ENCODE data around the gene UBTF.

Gene UBTF

DNA sequence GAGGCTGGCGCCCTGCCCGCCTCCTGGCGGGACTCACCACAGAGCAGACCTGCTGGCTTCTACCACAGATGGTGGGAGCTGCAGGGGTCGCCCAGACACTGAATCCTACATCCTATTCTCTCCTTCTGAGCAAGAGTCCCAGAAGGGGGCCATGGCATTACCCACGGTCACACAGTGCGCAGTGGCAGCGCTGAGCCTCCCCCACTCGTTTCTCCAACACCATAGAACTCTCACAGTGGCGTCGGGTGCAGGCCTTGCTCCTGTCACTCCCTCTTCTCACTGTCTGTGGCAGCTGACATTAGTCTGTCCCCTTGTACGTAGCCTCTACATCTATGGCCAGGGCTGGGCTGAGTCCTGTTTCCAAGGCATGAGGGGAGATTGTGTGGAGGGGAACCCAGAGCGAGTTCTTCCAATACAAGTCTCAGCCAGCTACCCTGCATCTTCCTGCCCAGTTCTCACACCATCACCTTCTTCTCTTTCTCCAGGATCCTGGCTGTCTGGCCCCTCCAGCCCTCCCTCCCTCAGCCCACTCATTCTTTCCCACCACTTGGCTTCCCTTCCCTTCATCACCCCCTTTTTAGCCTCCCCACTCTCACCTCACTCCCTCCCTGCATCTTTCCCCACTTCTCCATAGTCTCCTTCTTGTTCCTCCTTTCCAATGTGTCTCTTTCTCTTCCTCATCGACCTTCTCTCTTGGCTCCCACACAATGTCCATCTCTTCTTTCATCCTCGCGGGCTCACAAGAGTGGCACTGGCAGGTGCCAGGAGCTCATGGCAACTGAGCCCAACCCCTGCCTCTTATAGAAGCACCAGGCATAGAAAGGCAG lies 5.9 kb downstream of the UBTF start:
- no peak for DNase-seq

DNA sequence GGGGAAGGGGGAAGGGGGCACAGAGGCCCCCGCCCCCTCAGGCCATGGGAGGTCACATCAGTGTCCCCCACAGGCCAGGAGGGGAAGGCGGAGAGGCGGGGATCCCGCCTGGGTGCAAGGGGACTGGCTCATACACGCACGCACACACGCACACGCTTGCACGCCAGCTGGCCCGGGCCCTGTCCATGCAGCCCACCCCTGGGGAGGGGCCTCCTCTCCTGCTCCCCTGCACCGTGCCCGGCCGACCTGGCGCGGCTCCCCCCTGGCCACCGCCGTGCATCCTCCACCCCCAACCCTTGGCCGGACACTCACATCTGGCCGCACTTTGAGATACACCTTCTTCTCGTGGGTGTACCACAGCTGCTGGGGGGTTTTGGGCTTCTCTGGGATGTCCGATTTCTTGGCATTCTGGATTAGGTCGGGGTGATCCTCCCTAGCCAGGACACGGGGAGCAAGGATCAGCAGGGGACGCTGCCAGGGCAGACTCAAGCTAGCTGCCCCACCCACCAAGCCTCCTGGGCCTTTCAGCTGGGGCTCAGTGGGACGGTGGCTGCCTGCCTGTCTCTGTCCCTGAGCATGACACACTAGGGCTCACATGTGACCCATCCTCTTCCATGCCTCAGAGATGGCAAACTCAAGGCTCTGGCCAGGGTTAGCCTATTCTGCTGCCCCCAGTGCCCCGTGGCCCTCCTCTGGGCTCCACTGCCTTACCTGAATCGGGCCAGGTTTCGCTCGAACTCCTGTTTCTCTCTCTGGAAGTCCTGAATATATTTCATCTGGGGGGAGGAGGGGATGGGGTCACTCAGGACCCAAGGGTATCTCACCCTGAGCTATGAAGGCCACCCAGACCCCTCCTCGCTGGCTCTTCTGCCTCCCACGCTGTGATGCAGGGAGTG lies 6.7 kb downstream of the UBTF start:
- DNase-seq = no peak

GRCh38 chr17:44211281-44212265 lies 7.9 kb downstream of the UBTF start:
- no peak for DNase-seq

- peak; percentile 84 for DNase-seq
Observed at GRCh38 chr17:44210342-44211192, 8.9 kb downstream of the UBTF start.

DNA sequence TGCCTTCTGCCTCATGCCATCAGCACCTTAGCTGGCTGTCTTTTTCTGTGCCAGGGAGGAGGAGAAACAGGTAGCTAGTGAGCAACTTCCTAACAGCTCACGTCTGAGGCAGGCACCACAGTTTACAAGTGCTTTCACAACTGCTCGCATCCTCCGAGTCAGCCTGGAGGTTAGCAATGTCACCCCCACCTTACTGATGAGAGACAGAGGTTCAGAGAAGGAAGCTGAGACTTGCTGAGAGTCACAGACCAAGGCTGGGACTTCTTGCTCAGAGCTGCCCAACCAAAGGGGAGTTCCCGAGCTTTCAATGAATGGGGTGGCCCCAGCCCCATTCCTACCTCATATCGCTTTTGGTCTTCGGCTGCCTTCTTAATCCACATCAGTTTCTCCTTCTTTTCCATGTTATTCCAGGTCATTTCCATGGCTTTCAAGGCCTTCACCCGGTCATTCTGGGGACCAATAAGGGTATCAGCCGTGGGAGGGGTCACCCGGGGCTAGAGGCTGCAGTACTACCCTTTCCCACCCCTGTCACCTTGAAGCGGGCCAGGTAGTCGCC lies 9.6 kb downstream of the UBTF start:
- DNase-seq = no peak

DNA sequence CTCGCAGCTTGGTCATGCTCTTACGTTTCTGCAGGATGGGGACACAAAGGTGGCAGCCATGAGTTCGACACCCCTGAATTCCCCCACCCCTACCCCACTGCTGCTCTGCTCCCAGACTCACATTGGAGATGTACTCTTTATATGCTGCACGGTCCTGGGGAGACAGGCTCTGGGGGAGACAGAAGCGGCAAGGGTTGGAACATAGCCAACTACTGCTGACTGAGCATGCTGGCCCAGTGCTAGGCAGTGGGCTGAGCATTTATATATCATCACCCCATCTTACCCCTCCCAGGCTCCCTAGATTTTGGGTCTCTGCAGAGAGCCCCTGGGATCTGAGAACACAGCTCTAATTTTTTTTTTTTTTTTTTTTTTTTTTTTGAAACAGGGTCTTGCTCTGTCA lies 11.7 kb downstream of the UBTF start:
- no peak for DNase-seq

DNA sequence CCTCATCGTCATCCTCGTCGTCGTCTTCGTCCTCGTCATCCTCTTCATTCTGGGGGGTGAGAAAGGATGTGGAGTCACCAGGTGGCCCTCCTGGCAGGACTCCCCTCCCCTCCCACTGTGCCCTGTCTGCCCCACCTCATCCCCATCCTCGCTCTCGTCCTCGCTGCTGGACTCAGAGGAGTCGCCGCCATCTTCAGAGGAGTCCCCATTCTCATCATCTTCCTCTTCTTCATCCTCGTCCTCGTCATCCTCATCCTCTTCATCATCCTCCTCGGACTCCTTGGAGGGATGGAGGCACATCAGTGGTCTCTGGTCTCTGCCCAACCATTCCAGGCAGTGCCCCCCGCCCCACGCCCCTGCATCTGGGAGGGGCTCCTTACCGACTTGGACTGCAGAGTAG lies 12.2 kb downstream of the UBTF start:
- DNase-seq = no peak

GRCh38 chr17:44206825-44207155 lies 12.7 kb downstream of the UBTF start:
- no peak for DNase-seq

DNA sequence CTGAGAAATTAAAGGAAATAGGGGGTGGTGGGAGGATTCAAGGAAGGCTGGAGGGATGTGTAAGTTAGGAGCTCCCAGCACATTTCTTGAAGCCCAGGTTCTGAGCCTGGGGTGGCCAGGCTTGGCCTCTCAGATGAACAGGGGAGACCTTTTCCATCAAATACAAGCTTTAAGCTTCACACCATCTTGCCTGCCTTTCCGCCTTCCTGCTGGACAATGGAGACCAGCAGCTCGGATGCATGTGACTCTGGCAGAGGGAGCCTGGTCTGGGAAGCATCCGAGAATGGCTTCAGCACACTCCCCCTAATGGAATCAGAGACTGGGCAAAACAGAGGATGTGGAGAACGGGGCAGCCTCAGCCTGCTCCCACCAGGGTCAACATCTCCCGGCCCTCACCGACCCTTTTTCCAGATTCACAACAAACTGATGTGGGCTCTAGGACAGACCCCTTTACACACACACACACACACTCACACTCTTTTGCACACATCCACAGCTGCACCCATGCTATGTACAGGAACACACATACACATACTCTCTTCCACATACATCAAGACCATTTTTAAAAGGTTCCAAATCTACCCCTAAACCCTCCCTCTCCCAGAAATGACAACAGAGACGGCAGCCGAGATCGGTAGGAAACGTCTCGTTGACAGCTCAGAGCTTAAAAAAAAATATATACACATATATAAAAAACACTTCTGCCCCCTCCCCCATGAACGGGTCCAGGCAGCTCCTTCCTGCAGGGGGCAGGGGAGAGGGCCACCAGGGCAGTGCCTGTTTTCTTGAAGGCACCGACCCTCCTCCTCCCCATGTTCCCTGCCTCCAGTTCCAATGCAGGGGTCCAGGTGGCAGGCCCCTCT lies 13.3 kb downstream of the UBTF start:
- DNase-seq = no peak

DNA sequence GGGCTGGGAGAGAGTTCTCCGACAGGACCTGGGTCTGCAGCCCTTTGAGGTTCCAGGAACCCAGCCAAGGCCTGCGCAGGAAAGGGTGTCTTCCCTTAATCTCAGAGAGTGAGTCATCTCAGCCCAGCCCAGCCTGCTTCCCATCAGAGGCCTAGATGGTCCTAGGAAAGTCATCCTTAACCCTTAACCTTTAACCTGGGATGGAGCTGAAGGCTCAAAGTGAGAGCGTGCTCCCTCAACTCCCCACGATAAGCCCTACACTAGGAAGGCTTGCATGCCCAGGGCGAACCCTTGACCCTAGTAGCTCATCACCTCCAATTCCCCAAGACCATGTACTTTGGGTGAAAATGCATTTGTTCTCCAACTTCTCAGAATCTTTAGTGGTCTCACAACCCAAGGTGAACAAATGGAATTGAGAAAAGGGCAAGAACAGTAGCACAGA lies 15.0 kb downstream of the UBTF start:
- no peak for DNase-seq

- DNase-seq = no peak
Observed at GRCh38 chr17:44203731-44204440, 15.6 kb downstream of the UBTF start.

- DNase-seq = no peak
Observed at GRCh38 chr17:44202756-44203155, 16.7 kb downstream of the UBTF start.

GRCh38 chr17:44200478-44201155 lies 18.9 kb downstream of the UBTF start:
- peak; percentile 66 for DNase-seq

DNA sequence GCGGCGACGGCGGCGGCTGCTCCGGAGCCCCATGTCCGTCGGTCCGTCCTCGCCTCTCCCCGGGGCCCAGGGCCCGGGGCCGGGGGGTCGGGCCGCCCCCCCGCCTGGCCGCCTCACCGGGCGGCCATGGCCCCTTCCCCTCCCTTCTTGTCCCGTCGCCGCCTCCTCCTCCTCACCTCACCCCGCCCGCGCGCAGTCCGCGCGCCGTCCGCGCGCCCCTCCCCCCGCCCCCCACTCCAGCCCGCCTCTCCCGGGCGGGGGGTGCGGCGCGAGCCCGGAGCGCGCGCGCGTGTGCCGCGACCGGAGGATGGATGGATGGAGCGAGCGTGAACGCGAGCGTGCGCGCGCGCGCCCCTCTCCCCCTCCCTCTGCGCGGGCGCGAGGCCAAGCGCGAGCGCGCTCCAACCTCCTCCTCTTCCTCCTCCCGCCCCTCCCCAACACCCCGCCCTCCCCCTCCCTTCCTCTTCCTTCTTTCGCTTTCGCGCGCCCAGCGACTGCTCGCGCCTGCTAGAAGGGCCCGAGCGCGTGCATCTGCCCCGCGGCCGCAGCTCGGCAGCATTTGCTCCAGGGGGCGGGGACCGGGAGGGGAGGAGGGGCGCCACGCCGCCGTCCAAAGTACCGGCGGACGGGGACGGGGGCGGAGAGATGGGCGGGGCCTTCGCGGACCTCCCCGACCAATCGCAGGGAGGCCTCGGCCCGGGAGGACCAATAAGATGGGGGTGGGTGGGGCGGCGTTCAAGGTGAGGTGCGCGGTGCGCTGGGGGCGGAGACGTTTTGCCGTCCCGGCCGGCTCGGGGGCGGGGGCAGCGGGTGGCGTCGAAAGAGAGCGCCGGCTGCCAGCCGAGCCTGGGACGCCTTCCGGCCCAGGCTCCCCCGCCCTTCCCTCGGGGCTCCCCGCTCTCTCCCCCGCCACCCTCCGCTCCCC lies 19.7 kb downstream of the UBTF start, which contains the start of gene ATXN7L3:
TSS of gene ATXN7L3 (minus strand) at position 332 of the 925 bp plus-strand sequence. CDS start 1,814 bp downstream, outside the sequence.
- DNase-seq = peak; percentile 94

- no peak for DNase-seq
Observed at GRCh38 chr17:44198721-44199552, 20.5 kb downstream of the UBTF start.

DNA sequence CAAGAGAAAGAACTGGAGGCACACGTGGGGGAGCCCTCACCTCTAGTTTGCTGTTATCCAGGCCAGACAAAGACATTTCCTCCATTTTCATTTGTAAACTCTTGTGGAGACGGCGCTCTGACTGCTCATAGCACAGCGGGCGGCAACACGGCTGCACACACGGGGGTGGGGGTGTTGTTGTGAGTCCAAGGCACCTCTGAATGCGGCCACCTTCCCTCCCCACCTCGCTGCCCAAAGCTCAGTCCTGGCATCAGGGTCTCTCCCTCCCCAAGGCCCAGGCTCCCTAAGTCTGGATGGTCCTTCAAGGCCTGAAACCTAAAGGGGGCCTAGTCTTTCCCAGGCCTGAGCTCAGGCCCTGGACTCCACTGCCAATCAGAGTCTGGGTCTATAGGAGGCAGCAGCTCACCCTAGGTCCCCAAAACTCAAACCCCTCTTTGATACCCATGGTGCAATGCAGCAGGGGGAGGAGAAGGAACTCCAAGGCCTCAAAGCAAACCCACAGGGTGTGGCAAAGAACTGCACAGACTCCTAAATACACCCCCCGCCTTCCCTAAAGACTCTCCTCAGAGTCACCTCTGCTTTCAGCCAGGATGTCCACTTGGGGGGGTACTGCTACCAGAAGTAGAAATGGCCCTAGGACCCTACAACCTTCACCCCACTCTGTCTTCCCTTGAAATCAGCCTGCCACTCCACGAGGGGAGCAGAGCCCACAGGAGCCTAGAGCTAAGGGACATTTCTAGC lies 21.3 kb downstream of the UBTF start:
- no peak for DNase-seq

Data from NCI-H526 treated with DMSO at 0.1 percent for 48 hours (cell line).